B cell (primary cell): ENCODE data around the gene C22orf15.

Experiments
- CTCF ChIP-seq: fragments of 200-600 bp; IDR thresholded peaks from one replicate; pipeline ENCODE4 v1.8.0; 2022; ENCODE audit warnings: antibody characterized with exemption, mild to moderate bottlenecking
- EZH2 ChIP-seq: IDR thresholded peaks from 2 replicates; pipeline ENCODE4 v1.6.1; 2012; ENCODE audit warnings: borderline replicate concordance, low read depth, mild to moderate bottlenecking, moderate library complexity, low read length; ENCODE audit not compliant: insufficient read depth, poor library complexity, severe bottlenecking

GRCh38 chr22:23769321-23769965 is 6.7 kb downstream of the C22orf15 start:
- TF ChIP-seq CTCF (no peak), EZH2 (no peak)
